Spleen (tissue), 7 donors: ENCODE measurements around the gene CSF2RB.

Experiments used
- CTCF ChIP-seq, 11 experiments: fragments of 200-600 bp in 7 of 11; fragments of 450-650 bp in 4 of 11; sonication (generic) in 4 of 11; IDR thresholded peaks in 8 of 11; conservative IDR thresholded peaks in 3 of 11; 1 replicate in 7 of 11; 2 replicates in 4 of 11; pipeline versions ENCODE4 v1.4.0 to v1.8.0; 2016 to 2021; ENCODE audit warnings: antibody characterized with exemption in 11 of 11, inconsistent platforms in 4 of 11, mild to moderate bottlenecking in 1 of 11
- POLR2A ChIP-seq, 3 donors: fragments of 450-650 bp; IDR thresholded peaks; one replicate each; pipeline ENCODE4 v1.5.1; 2017; ENCODE audit warnings: antibody characterized with exemption in 3 of 3, mild to moderate bottlenecking in 1 of 3
- POLR2AphosphoS5 ChIP-seq, 3 donors: sonication (generic); formaldehyde crosslinking; IDR thresholded peaks; one replicate each; pipeline ENCODE4 v1.5.1; 2017; ENCODE audit warnings: antibody characterized with exemption in 3 of 3
- donor health status: DM: no; HTN: no; CAD: no; lungs with moderate emphysema.
- donor health status: DM: no; HTN: no; CAD: no.
- donor health status: DM: no; HTN: no; CAD: no.

DNA sequence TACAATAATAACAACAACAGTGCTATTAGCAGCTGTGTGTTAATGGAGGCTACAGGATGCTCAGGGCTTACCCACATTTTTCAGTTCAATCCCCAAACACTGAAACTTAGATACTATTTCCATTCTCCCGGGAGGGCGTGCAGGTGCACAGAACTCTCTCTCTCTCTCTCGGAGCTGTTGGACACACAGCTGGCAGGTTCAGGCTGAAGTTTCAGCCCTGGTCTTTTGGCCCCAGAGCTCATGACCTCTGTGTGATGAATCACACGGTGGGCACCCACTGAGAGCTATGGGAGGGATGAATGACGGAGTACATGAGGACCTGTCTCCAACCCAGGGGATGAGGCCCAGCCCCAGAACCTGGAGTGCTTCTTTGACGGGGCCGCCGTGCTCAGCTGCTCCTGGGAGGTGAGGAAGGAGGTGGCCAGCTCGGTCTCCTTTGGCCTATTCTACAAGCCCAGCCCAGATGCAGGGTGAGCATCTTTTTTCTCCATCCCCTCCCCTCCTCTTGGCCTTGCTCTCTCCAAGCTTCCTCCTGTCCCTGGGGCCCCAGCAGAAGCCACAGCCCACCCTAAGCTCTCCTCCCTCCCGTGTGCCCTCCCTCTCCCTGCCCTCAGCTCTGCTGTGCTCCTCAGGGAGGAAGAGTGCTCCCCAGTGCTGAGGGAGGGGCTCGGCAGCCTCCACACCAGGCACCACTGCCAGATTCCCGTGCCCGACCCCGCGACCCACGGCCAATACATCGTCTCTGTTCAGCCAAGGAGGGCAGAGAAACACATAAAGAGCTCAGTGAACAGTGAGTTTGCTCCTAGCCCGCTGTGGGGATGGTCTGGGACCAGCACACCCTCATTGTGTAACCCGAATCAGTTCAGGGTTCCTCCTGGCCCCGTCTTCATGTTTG is 16.9 kb downstream of the CSF2RB start:
- TF ChIP-seq CTCF (IDR thresholded peaks at IDR 0.05 in 8 of 11, conservative IDR thresholded peaks at IDR 0.05 in 3 of 11), result no peak
- TF ChIP-seq POLR2A (IDR thresholded peaks at IDR 0.05), result no peak
- TF ChIP-seq POLR2AphosphoS5 (IDR thresholded peaks at IDR 0.05), result peak in 1 of 3 donors; percentile 60
